ENCODE results near the gene GIMD1.
"Not testable (repeated sequence)": the region's sequence is repeated elsewhere in the genome, so short reads cannot be mapped to it uniquely, and the experiment has no call there.

GIMD1 gene

DNA sequence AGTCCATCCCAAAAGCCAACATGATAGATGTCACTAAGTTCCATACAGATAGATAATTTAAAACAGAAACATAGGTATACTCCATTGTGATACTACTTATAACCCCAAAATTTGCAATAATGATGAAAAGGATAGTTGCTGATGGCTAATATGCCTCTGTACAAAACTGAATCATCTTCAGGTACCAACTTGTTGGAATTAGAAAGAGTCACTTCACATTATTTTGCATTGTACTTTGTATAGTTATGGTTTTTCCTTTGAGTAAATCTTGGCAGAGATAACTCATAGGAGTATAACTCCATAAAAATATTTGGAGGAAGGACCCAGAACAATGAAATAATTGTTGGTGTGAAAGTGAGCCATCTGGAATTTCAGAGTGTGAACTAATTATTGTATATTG, 17.6 kb downstream of the GIMD1 start:
- no peak for DNase-seq (ENCODE audit: low spot score)

DNA sequence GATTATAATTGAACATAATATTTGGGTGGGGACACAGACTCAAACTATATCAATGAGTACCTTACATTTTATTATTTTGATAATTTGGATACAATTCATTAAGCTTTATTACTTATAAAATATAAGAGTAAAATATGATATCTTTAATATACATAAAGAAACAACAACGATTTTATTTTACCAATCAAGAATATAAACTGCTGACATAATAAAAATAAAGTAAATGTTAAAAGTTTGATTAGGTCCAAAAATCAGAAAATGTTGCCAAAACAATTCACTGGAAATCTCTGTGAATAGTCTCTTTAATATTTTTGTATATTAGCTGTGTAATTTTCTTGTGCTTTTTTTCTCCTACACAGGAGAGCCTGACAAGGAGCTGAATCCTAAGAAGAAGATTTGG, 21.4 kb downstream of the GIMD1 start:
- DNase-seq (ENCODE audit: low spot score) = no peak

DNA sequence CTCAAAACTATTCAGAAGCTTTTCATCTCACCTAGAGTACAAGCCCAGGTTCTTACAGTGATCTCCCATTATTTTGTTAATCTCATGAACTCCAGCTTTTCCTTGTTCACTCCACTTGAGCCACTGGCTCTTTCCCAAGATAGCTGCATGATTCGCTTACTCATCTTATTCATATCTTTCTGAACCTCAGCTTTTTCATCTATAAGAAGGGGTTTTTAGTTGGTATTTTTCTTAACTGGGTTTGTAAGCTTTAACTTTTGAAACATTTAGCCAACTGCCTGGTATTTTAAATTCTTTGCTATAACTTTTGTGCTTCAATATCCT, 24.0 kb downstream of the GIMD1 start:
- no peak for DNase-seq (ENCODE audit: low spot score)

DNA sequence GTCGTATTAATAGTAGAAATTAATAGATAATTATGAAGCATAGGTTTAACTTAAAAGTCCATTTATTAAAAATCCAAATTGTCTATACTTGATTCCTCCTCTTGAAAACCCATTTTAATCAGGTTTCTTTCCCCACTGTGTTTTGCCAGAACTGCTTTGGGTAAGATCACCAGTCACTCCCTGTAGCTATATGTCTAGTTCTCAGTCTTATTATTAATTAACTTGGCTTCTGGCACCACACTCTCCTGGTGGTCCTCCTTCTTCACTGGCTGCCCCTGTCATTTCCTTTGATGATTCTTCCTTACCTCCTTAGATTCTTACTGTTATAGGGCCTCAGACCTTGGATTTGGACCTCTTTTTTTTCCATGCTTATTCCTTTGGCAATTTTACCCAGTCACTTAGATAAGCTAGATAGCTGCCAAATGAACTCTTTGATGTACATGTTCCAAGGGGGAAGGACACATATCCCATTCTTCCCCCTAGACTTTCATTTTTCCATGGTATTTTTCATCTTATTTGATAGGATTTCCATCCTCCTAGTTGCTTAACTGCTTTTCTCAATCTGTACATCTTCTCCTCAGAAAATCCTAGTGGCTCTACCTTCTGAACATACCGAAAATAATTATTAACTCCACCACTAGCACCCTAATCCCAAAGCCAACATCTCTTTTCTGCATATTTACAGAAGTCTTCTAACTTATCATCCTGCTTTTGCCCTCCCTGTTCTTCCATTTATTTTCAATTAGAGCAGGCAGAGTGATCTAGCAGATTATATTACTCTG, 24.5 kb downstream of the GIMD1 start:
- no peak for DNase-seq (ENCODE audit: low spot score)

DNA sequence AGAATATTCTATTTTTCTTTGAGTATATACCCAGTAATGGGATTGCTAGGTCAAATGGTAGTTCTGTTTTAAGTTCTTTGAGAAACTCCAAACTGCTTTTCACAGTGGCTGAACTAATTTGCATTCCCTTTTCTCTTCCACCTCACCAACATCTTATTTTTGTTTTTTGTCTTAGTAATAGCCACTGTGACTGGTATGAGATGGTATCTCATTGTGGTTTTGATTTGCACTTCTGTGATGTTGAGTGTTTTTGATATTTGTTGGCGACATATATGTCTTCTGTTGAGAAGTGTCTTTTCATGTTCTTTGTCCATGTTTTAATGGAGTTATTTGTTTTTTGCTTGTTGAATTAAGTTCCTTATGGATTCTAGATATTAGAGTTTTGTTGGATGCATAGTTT, 27.8 kb downstream of the GIMD1 start:
- no peak for DNase-seq (ENCODE audit: low spot score)

DNA sequence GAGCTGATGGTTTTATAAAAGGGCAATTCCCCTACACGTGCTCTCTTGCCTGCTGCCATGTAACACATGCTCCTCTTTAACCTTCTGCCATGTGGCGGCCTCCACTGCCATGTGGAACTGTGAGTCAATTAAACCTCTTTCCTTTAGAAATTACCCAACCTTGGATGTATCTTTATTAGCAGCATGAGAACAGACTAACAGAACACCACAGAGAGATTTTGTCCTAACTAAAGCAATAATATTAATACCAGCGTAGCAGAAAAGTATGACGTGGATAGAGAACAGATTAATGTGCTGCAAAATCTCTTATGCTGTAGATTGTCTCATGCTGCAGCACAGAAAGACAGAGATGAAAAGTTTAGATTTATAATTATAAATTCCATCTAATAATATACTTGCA, 29.1 kb downstream of the GIMD1 start:
- no peak for DNase-seq (ENCODE audit: low spot score)

DNA sequence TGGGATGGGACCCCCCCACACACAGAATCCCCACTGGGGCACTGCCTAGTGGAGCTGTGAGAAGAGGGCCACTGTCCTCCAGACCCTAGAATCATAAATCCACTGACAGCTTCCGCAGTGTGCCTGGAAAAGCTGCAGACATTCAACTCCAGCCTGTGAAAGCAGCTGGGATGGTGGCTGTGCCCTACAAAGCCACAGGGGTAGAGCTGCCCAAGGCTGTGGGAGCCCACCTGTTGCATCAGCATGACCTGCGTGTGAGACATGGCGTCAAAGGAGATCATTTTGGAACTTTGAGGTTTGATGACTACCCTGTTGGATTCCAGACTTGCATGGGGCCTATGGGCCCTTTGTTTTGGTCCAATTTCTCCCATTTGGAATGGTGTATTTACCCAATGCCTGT, 29.9 kb downstream of the GIMD1 start:
- DNase-seq (ENCODE audit: low spot score) = no peak

DNA sequence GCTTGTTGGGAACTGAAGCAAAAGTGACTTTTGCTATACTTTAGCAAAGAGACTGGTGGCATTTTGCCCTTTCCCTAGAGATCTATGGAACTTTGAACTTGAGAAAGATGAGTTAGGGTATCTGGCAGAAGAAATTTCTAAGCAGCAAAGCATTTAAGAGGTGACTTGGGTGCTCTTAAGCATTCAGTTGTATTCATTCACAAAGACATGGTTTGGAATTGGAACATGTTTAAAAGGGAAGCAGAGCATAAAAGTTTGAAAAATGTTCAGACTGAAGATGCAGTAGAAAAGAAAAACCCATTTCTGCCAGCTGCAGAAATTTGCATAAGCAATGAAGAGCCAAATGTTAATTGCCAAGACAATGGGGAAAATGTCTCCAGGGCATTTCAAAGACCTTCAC, 30.7 kb downstream of the GIMD1 start:
- no peak for DNase-seq (ENCODE audit: low spot score)

DNA sequence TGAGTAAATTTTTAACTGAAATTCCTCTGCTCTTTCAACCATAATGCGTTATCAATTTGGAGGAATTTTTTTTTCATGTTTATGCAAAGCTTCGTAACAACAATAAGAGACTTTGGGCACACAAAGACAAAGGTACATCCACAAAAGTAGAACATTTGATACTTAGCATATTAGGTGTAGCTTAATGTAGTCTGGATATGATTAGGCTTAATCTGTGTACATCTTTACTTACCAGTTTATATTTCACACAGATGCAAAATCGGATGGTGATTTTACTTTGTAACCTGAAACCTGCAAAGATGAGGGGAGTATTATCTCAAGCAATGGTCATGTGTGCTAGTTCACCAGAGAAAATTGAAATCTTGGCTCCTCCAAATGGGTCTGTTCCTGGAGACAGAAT, 32.0 kb downstream of the GIMD1 start:
- no peak for DNase-seq (ENCODE audit: low spot score)

DNA sequence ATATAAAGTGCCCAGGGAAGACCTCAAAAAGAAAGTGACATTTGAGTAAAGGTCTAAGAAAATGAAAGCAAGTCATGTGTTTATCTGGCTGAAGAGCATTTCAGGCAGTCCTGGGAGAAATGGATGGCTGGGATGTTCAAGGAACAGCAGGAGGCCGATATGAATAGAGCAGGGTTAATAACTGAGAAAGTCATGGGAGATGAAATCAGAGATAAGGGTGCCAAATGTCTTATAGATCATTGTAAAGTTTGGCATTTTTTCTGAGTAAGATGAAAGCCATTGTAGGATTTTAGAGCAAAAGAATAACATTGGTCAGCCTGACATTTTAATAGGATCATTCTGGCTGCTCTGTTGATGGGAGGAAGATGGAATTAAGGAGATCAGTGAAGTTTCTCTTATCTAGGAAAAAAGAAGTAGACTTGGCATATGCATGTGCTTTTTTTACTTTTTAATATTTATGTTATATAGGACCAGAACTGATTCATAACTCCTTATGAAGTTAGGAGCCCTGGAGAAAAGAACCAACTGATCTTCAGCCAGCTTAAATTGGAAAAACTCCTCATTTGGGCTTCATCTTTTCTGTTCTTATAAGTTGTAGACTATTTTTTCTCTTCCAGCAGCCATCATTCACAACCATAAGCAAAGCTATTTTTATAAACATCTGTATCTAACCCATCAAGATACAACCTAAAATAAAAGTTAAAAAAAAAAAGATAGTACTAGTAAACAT, 33.7 kb downstream of the GIMD1 start:
- no peak for DNase-seq (ENCODE audit: low spot score)

DNA sequence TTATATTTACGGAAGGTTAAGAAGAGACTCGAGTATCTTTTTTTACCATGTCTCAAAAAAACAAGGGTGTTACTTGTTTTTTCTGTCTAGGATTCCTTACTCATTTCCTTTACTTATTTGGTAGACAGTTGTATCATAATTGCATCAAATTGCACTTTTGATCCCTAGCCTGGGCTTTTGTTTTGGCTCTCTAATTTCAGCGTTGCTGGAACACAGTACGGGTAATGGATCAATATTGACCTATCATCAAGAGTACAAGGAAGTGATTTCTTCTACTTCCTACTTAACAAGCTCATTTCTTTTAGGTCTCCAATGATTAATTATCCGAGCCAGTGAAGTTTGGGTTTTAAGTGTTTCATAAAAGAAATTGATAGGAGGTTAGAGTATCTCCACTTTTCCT, 35.4 kb downstream of the GIMD1 start:
- no peak for DNase-seq (ENCODE audit: low spot score)

DNA sequence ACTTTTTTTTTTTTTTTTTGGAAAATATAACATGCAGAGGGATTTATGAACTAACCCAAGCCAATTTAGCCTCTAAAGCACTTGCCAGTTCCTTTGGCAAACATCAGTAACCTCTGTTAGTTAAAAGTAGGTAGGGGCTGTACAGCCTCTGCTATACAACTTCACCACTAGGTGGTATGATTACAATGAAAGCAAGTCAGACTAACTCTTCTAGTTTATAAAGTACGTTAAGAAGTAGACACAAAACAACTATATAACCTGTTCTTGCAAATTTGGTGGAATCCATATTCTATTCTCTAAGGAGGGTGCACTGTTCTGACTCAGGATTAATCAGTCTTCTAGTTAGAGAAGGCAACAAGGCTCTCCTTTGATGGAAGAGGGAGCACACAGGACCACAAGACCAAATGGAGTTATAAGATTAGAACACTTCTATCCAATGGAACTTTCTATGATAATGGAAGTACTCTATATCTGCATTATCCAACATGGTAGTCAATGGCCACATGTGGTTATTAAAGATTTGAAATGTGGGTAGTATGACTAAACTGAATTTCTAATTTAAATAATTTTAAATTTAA, 39.4 kb downstream of the GIMD1 start:
- DNase-seq (ENCODE audit: low spot score) = no peak

DNA sequence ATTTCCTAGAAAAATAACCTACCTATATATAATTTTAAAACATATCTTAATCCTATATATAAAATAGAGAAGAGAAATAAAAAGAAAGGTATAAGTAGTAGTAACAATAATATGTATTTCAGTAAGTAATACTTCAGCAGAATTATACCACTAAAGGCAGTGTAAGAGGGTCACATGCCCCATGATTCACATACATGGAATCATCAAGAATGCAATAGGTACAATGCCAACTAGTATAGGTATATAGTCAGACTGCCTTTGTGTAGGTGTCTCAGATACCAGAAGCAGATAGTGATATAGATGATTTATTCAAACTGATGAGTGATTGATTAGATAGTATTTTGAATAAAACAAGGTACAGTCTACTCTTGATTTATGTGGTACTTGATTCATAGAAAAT, 42.8 kb downstream of the GIMD1 start:
- DNase-seq (ENCODE audit: low spot score) = no peak

DNA sequence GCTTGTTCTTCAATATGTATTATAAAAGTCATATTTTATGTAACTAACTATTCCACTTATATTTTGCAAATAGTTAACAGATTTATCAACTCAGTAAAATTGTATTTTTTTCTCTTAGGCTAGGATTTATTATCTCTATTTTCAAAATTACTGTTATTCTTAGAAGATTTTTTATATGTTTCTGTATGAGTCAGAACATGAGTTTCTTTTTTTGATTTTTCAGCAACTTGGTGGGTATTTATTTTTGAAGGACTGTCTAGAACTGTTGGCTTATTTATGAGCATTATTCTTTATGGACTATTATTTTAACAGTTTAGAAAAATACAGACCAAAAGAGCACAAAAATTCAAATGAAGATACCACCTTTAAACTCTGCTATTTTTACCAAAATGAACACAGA, 45.5 kb downstream of the GIMD1 start:
- DNase-seq (ENCODE audit: low spot score) = no peak

DNA sequence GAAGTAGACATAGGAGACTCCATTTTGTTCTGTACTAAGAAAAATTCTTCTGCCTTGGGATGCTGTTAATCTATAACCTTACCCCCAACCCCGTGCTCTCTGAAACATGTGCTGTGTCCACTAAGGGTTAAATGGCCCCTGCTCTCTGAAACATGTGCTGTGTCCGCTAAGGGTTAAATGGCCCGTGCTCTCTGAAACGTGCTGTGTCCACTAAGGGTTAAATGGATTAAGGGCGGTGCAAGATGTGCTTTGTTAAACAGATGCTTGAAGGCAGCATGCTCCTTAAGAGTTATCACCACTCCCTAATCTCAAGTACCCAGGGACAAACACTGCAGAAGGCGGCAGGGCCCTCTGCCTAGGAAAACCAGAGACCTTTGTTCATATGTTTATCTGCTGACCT, 46.8 kb downstream of the GIMD1 start:
- DNase-seq (ENCODE audit: low spot score) = not testable (repeated sequence)

DNA sequence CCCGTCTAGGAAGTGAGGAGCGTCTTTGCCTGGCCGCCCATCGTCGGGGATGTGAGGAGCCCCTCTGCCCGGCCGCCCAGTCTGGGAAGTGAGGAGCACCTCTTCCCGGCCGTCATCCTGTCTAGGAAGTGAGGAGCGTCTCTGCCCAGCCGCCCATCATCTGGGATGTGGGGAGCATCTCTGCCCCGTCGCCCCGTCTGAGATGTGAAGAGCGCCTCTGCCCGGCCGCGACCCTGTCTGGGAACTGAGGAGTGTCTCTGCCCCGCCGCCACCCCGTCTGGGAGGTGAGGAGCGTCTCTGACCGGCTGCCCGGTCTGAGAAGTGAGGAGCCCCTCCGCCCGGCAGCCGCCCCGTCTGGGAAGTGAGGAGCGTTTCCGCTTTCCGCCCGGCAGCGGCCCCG, 47.4 kb downstream of the GIMD1 start:
- DNase-seq (ENCODE audit: low spot score) = not testable (repeated sequence)

DNA sequence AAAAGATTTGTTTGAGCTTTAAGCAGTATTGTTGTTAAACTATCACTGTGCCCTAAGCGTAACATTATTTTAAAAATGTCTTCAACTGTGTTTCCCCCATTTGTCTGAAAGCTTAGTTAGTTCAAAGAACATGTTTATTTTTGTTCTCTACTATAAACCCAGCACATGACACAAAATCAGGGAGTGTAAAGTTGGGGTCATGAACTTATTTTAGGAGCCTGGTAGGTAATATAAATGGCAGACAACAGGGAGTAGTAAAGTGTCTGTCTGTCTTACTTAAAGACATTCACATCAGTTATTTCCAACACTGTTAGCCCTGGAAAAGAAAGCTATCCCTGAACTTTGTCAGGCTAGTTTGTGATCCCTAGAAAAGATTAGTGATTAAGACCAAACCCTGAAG, 48.3 kb downstream of the GIMD1 start:
- no peak for DNase-seq (ENCODE audit: low spot score)

DNA sequence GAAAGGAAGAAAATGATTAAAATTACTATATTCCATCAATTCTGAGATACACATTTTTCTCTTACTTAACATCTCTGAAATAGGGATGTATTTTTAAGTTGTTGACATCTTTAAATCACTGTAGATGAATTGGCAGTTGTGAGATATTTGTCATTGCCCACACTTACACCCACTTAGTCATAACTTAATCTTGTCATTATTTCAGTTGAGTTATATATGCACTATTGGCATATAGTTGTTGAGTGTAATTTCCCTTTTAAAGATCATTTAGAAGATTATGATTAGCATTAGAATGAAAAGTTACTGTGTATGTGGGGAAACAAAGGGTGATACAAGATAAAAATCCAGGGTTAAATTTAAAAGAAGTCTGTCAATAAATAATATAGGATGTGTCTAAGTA, 50.1 kb downstream of the GIMD1 start:
- no peak for DNase-seq (ENCODE audit: low spot score)

DNA sequence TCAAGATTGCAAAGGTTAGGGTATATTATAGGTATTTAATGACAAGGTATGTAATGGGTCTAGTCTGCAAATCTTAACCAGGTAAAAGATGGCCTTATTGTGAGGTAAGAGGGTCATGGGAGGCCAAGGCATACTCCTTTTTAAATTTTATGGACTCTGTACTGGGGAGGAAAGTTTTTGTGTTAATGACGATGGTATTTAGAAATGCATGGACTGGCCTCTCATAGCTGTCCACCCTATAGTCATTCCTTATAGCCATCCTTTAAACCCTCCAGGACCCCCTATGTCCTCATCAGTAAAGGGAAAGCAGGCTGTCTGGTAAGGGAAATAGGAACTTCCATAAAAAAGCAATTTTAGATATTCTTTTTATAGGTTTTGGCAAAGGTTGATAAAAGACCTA, 50.8 kb downstream of the GIMD1 start:
- DNase-seq (ENCODE audit: low spot score) = no peak

DNA sequence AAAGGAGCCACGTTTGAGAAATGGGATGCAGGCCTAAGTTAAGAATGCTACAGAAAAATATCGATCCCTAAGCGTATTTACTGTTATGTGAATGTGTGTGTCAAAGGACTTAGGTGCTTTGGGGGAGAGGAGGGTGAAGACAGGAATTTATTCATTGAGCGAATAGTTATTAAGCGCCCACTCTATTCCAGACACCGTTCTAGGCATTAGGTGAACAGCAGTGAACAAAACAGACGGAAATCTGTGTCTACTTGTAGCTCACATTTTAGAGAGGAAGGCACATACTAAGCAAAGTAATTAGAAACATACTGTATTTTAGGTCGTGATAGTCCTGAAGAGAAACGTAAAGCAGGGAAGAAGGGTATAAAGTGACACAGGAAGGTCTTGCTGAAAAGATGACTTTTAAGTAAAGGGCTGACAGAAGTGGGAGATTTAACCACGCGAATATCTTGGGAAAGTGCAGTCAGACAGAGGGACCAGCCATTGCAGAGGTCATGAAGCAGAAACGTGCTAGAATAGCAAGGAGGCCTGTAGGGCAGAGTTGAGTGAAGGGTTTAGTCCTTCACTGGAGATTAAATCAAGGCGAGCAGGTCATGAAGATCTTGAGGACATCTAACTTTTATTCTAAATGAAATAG, 51.7 kb downstream of the GIMD1 start:
- no peak for DNase-seq (ENCODE audit: low spot score)

DNA sequence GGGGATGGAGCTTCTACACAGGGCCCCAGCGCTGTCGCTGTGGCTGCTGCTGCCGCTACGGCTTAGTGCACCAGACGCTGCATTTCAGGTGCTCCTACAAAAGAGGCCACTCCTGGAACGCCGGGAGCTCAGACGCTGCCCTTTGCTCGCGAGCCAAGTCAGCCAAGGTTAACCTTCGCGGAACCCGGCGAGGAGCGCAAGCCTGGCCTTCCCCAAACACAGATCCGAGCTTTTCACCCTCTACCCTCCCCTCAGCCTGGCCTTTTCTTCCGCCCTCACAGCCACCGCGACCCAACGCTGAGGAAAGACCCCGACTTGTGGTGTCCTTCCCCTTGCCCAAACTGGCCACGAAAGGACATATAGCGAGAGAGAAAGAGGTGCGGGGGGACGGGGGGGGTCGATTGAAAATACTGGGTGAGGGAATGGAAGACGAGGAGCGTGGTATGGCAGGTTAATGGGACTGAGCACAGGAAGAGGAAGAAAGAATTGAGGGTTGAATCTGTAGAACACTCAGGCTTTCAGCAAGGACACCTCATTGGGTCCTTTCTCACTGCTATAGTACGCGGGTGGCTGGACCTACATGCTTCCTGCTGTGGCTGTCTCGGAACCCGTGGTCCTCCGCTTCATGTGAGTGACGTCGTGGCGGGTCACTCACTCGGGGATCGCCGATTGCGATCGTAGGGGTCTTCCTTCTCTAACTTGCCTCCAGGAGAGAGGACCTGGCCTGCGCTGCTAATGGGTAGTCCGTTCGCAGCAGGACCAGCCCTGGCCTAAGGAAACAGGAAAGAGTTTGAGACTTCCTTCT, 52.4 kb downstream of the GIMD1 start, which contains the start of the genes AIMP1 and TBCK:
TSS of gene AIMP1 (plus strand) at position 583 of the 805 bp plus-strand sequence. CDS start 8,460 bp downstream, outside the sequence.
TSS of gene TBCK (minus strand) at position 242 of the 805 bp plus-strand sequence. CDS start 7,249 bp downstream, outside the sequence.
- peak; percentile 92 for DNase-seq (ENCODE audit: low spot score)

DNA sequence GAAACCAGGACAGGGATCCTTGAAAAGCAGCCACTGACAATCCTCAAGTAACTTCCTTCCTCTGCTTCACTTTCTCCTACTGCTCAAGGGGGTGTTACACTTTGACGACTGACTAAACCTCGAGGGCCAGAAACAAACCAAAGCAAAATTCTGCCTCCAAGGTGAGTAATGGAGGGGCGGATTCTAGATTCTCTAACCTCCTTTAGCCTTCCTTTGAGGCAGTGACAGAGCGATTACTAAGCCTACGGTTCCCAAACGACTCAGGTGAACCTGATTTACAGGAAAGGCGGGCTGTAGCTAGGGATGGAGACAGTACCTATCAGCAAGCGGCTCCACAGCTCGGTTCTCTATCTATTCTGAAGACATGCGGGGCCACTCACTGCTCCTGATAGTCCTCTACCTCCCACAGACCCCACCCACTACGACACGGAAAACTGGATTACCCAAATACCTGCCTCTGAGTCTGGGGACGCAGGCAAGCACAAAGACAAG, 53.1 kb downstream of the GIMD1 start:
- no peak for DNase-seq (ENCODE audit: low spot score)

All from ecto neural progenitor cell (in vitro differentiated cells).